ENCODE data around the gene LHFPL3. TPM values are rescaled to one million over a fixed set of nuclear protein-coding genes. Genes with fewer than 3 reads are reported as not detected.

Gene LHFPL3
- total and polyA plus RNA-seq, 2 donors (not counting 1 experiment from before 2014, with no cell fraction given), result not detected

- Histone ChIP-seq H3K9ac (ENCODE audit: low read length) (no peak overlapping the region), H3K4me1 (ENCODE audit: control insufficient read depth in 2 of 2, insufficient read depth in 2 of 2, low read length in 2 of 2) (no peaks in the 10 kb centered on the region), H3K79me2 (ENCODE audit: control insufficient read depth, insufficient read depth, low read length) (no peaks in the 10 kb centered on the region), H4K20me1 (ENCODE audit: control insufficient read depth, insufficient read depth, low read length, poor library complexity, severe bottlenecking) (no peaks in the 10 kb centered on the region), H3K27me3 (replicated peaks in 1 of 4; ENCODE audit: control extremely low read depth in 1 of 4, control insufficient read depth in 3 of 4, insufficient read depth in 4 of 4, low read length in 3 of 4) (peaks cover 0 to 4% (median 0%) of the 10 kb centered on the region in 4 experiments), H2AFZ (ENCODE audit: insufficient read depth, low read depth, low read length, poor library complexity, severe bottlenecking) (no peak overlapping the region), H3K27ac (ENCODE audit: low read length in 2 of 2) (no peak overlapping the region), H3K9me3 (ENCODE audit: control extremely low read depth in 1 of 3, control insufficient read depth in 2 of 3, insufficient read depth in 1 of 3, low read length in 2 of 3) (no peaks in the 10 kb centered on the region), H3K4me2 (replicated peaks; ENCODE audit: low read depth, low read length, poor library complexity, severe bottlenecking) (no peak overlapping the region), H3K4me3 (ENCODE audit: control extremely low read depth in 1 of 5, extremely low read depth in 1 of 5, insufficient read depth in 1 of 5, low read depth in 2 of 5, low read length in 4 of 5) (no peak overlapping the region), H3K36me3 (replicated peaks in 1 of 2; ENCODE audit: control extremely low read depth in 1 of 2, control insufficient read depth in 1 of 2, extremely low read depth in 1 of 2, insufficient read depth in 2 of 2, low read length in 1 of 2) (no peaks in the 10 kb centered on the region)
- CTCF ChIA-PET, result no interaction called here
- Mint-ChIP-seq H3K4me1 (no peaks in the 10 kb centered on the region), H3K27me3 (peaks cover 17% of the 10 kb centered on the region), H3K27ac (no peak overlapping the region), H3K4me3 (no peak overlapping the region), H3K9me3 (ENCODE audit: insufficient read depth) (no peaks in the 10 kb centered on the region)
- WGBS (ENCODE audit: insufficient coverage), result 46% methylated on average over 2 of the region's 2 CpGs
- intact Hi-C loops (cut with micrococcal nuclease), result no loop called here
- no peak for TF ChIP-seq EZH2 (IDR thresholded peaks at IDR 0.05; ENCODE audit: borderline replicate concordance, insufficient read depth, low read depth, low read length, poor library complexity, severe bottlenecking)
- TF ChIP-seq CTCF (IDR thresholded peaks at IDR 0.05), result no peak
- ATAC-seq (ENCODE audit: low read depth) (no peak), DNase-seq (no peak)
- POLR2A ChIA-PET, result no interaction called here
Measured at GRCh38 chr7:104816537-104816936, 488.1 kb downstream of the LHFPL3 start.

GRCh38 chr7:104818961-104819880, 490.8 kb downstream of the LHFPL3 start:
- POLR2A ChIA-PET, result no interaction called here
- Histone ChIP-seq H3K4me2 (replicated peaks; ENCODE audit: low read depth, low read length, poor library complexity, severe bottlenecking) (no peak overlapping the region), H4K20me1 (ENCODE audit: control insufficient read depth, insufficient read depth, low read length, poor library complexity, severe bottlenecking) (no peaks in the 10 kb centered on the region), H3K4me3 (ENCODE audit: control extremely low read depth in 1 of 5, extremely low read depth in 1 of 5, insufficient read depth in 1 of 5, low read depth in 2 of 5, low read length in 4 of 5) (no peak overlapping the region), H3K36me3 (replicated peaks in 1 of 2; ENCODE audit: control extremely low read depth in 1 of 2, control insufficient read depth in 1 of 2, extremely low read depth in 1 of 2, insufficient read depth in 2 of 2, low read length in 1 of 2) (no peaks in the 10 kb centered on the region), H2AFZ (ENCODE audit: insufficient read depth, low read depth, low read length, poor library complexity, severe bottlenecking) (no peak overlapping the region), H3K9ac (ENCODE audit: low read length) (no peak overlapping the region), H3K9me3 (ENCODE audit: control extremely low read depth in 1 of 3, control insufficient read depth in 2 of 3, insufficient read depth in 1 of 3, low read length in 2 of 3) (no peaks in the 10 kb centered on the region), H3K4me1 (ENCODE audit: control insufficient read depth in 2 of 2, insufficient read depth in 2 of 2, low read length in 2 of 2) (no peaks in the 10 kb centered on the region), H3K27me3 (replicated peaks in 1 of 4; ENCODE audit: control extremely low read depth in 1 of 4, control insufficient read depth in 3 of 4, insufficient read depth in 4 of 4, low read length in 3 of 4) (peaks cover 0 to 4% (median 0%) of the 10 kb centered on the region in 4 experiments), H3K79me2 (ENCODE audit: control insufficient read depth, insufficient read depth, low read length) (no peaks in the 10 kb centered on the region), H3K27ac (ENCODE audit: low read length in 2 of 2) (no peak overlapping the region)
- intact Hi-C loops (cut with micrococcal nuclease), result no loop called here
- Mint-ChIP-seq H3K27me3 (peaks cover 14% of the 10 kb centered on the region), H3K4me3 (no peak overlapping the region), H3K27ac (no peak overlapping the region), H3K4me1 (no peaks in the 10 kb centered on the region), H3K9me3 (ENCODE audit: insufficient read depth) (no peaks in the 10 kb centered on the region)
- CTCF ChIA-PET, result interaction anchor here (1.8 kb wide), 1 partner anchor 9 kb away, joined by 4 read pairs; no protein-coding TSS in a partner anchor
- no peak for ATAC-seq (ENCODE audit: low read depth)
- TF ChIP-seq CTCF (IDR thresholded peaks at IDR 0.05) (no peak), EZH2 (IDR thresholded peaks at IDR 0.05; ENCODE audit: borderline replicate concordance, insufficient read depth, low read depth, low read length, poor library complexity, severe bottlenecking) (no peak)
- WGBS (ENCODE audit: insufficient coverage), result 100% methylated on average over 2 of the region's 6 CpGs
- DNase-seq, result no peak

All from B cell (primary cell).